Astrocyte (in vitro differentiated cells and primary cell): ENCODE data around the gene MPRIP. TPM values are rescaled to one million over a fixed set of nuclear protein-coding genes. Genes with fewer than 3 reads are reported as not detected.

Source experiments
- DNase-seq: peaks from one replicate; pipeline ENCODE4 v3.0.0-alpha.2; 2010; ENCODE audit warnings: low read depth
- FAIRE-seq: peaks from 2 replicates; lab custom pipeline; 2011; peaks lifted over from hg19 to GRCh38; lab: Jason Lieb, UNC
- H2AFZ ChIP-seq: 2 replicates; pipeline ENCODE4 v1.6.0; 2012; ENCODE audit warnings: low read depth, low read length, inconsistent platforms
- H3K27ac ChIP-seq: 2 replicates; pipeline ENCODE4 v1.5.1; 2011; ENCODE audit warnings: low read depth, low read length, inconsistent platforms
- H3K27me3 ChIP-seq: 2 replicates; pipeline ENCODE4 v1.6.0; 2011; ENCODE audit warnings: low read length, inconsistent platforms; ENCODE audit not compliant: insufficient read depth
- H3K36me3 ChIP-seq: 2 replicates; pipeline ENCODE4 v1.5.1; 2011; ENCODE audit warnings: low read length, inconsistent platforms; ENCODE audit not compliant: insufficient read depth
- H3K4me1 ChIP-seq: 2 replicates; pipeline ENCODE4 v1.5.1; 2011; ENCODE audit warnings: low read length, inconsistent platforms; ENCODE audit not compliant: insufficient read depth
- H3K4me2 ChIP-seq: 2 replicates; pipeline ENCODE4 v1.6.0; 2012; ENCODE audit warnings: low read length, inconsistent platforms
- H3K4me3 ChIP-seq: 2 replicates; pipeline ENCODE4 v1.5.1; 2011; ENCODE audit warnings: low read depth, mild to moderate bottlenecking, low read length, inconsistent platforms; ENCODE audit not compliant: insufficient read depth
- H3K79me2 ChIP-seq: 2 replicates; pipeline ENCODE4 v1.6.0; 2012; ENCODE audit warnings: mild to moderate bottlenecking, low read length, inconsistent platforms; ENCODE audit not compliant: insufficient read depth
- H3K9ac ChIP-seq: 2 replicates; pipeline ENCODE4 v1.6.0; 2012; ENCODE audit warnings: mild to moderate bottlenecking, low read length, inconsistent platforms
- H3K9me3 ChIP-seq: 2 replicates; pipeline ENCODE4 v1.5.1; 2012; ENCODE audit warnings: low read depth, mild to moderate bottlenecking, low read length, inconsistent platforms; ENCODE audit not compliant: insufficient read depth
- H4K20me1 ChIP-seq: 2 replicates; pipeline ENCODE4 v1.6.0; 2012; ENCODE audit warnings: low read length, inconsistent platforms; ENCODE audit not compliant: insufficient read depth
- H3K27ac Mint-ChIP-seq: one replicate; pipeline ENCODE4 v1.8.0; 2021; ENCODE audit warnings: mild to moderate bottlenecking, mixed read lengths; ENCODE audit not compliant: unreplicated experiment
- H3K27me3 Mint-ChIP-seq: one replicate; pipeline ENCODE4 v1.8.0; 2021; ENCODE audit warnings: low read depth, mixed read lengths; ENCODE audit not compliant: unreplicated experiment
- H3K36me3 Mint-ChIP-seq: one replicate; pipeline ENCODE4 v1.8.0; 2021; ENCODE audit warnings: low read depth, mixed read lengths; ENCODE audit not compliant: unreplicated experiment
- H3K4me1 Mint-ChIP-seq: one replicate; pipeline ENCODE4 v1.8.0; 2021; ENCODE audit warnings: low read depth, mixed read lengths; ENCODE audit not compliant: unreplicated experiment
- H3K4me3 Mint-ChIP-seq: one replicate; pipeline ENCODE4 v1.8.0; 2021; ENCODE audit warnings: mild to moderate bottlenecking, moderate library complexity, mixed read lengths; ENCODE audit not compliant: unreplicated experiment
- H3K9me3 Mint-ChIP-seq: one replicate; pipeline ENCODE4 v1.8.0; 2021; ENCODE audit warnings: mild to moderate bottlenecking, mixed read lengths; ENCODE audit not compliant: unreplicated experiment
- CTCF ChIP-seq: IDR thresholded peaks from 2 replicates; pipeline ENCODE4 v1.5.1; 2011; ENCODE audit warnings: low read depth, mild to moderate bottlenecking, inconsistent platforms, low read length, moderate library complexity; ENCODE audit not compliant: insufficient read depth
- EZH2 ChIP-seq: IDR thresholded peaks from 2 replicates; pipeline ENCODE4 v1.6.1; 2012; ENCODE audit warnings: mild to moderate bottlenecking, low read length, inconsistent platforms; ENCODE audit not compliant: insufficient read depth
- total RNA-seq: library from RNA; stranded (reverse); gene quantifications from 2 replicates; pipeline ENCODE4 v1.2.1, GENCODE V29; 2021

MPRIP gene
- total RNA-seq, 1 donor from 2014 or later: 176 TPM

DNA sequence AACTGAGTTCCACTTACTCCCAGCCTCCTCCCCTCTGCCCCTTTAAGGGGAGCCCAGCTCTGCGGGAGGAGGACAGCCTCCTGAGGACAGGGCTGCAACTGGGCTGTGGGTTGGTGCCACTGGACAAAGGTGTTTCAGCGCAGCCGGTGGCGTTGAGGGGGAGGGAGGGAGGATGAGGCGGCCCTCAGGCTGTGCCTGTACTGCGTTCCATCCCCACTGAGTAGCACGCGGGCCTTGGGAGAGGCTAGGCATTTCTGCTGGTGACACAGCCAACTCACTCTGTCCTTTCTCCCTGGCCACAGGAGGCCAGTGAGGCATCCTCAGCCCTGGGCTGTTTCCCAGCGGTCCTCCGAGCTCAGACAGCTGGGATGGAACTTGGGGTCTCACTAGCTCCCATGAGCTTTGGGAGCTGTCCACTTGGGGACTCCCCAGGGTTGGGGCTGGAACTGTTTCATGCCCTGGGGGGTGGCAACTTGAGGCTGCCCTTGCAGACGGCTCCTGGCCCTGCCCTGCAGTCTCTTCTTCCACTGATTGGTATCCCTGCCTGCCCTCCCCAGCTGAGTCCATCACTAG is 70.5 kb downstream of the MPRIP start:
- TF ChIP-seq CTCF (no peak), EZH2 (no peak)
- no peak overlapping the region for H2AFZ ChIP-seq
- H3K9me3 ChIP-seq: no peaks in the 10 kb centered on the region
- H4K20me1 ChIP-seq: peaks cover 97% of the 10 kb centered on the region
- H3K27me3 ChIP-seq: no peaks in the 10 kb centered on the region
- FAIRE-seq (no peak), DNase-seq (no peak)
- H3K36me3 ChIP-seq: no peaks in the 10 kb centered on the region
- H3K4me1 Mint-ChIP-seq: peaks cover 32% of the 10 kb centered on the region
- H3K4me2 ChIP-seq: no peak overlapping the region
- H3K27ac Mint-ChIP-seq: no peak overlapping the region
- peaks cover 4% of the 10 kb centered on the region for H3K4me1 ChIP-seq
- H3K79me2 ChIP-seq: peaks cover 100% of the 10 kb centered on the region
- no peak overlapping the region for H3K9ac ChIP-seq
- no peak overlapping the region for H3K4me3 Mint-ChIP-seq
- H3K9me3 Mint-ChIP-seq: no peaks in the 10 kb centered on the region
- H3K4me3 ChIP-seq: no peak overlapping the region
- no peak overlapping the region for H3K27ac ChIP-seq
- H3K36me3 Mint-ChIP-seq: peaks cover 3% of the 10 kb centered on the region
- H3K27me3 Mint-ChIP-seq: no peaks in the 10 kb centered on the region

- peaks cover 97% of the 10 kb centered on the region for H4K20me1 ChIP-seq
- Mint-ChIP-seq H3K27ac (no peak overlapping the region), H3K4me1 (peaks cover 22% of the 10 kb centered on the region), H3K4me3 (no peak overlapping the region), H3K27me3 (no peaks in the 10 kb centered on the region), H3K36me3 (peaks cover 3% of the 10 kb centered on the region), H3K9me3 (no peaks in the 10 kb centered on the region)
- no peaks in the 10 kb centered on the region for H3K36me3 ChIP-seq
- H3K27ac ChIP-seq: no peak overlapping the region
- peaks cover 100% of the 10 kb centered on the region for H3K79me2 ChIP-seq
- H3K4me3 ChIP-seq: no peak overlapping the region
- no peaks in the 10 kb centered on the region for H3K27me3 ChIP-seq
- peak overlapping the region; percentile 17 for H3K4me2 ChIP-seq
- DNase-seq (peak; percentile 18), FAIRE-seq (no peak)
- no peak overlapping the region for H3K9ac ChIP-seq
- H3K9me3 ChIP-seq: no peaks in the 10 kb centered on the region
- H3K4me1 ChIP-seq: peaks cover 23% of the 10 kb centered on the region
- no peak overlapping the region for H2AFZ ChIP-seq
- no peak for TF ChIP-seq EZH2
- no peak for TF ChIP-seq CTCF
These were observed 72.5 kb downstream of the MPRIP start for GRCh38 chr17:17114592-17115225.

DNA sequence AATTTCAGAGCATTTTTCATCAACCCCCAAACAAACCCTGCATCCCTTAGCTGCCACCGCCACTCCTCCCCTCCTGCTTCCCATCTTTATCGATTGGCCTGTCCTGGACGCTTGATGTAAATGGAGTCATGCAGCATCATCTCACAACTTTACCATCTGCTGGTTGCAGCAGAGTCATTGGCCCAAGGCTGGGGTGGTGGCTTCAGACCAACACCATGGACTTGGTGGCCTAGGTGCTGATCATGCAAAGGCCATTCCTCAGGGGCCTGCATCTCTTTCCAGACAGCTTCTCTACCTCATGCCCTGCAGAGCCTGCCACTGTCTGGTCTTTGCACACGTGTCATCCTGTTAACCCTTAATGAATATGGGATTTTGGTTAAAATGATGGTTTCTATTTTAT is 73.4 kb downstream of the MPRIP start:
- Histone ChIP-seq H3K4me3 (no peak overlapping the region), H3K9ac (no peak overlapping the region), H3K27me3 (no peaks in the 10 kb centered on the region), H3K79me2 (peaks cover 100% of the 10 kb centered on the region), H3K27ac (no peak overlapping the region), H3K36me3 (no peaks in the 10 kb centered on the region), H3K4me2 (no peak overlapping the region), H3K4me1 (peaks cover 23% of the 10 kb centered on the region), H2AFZ (no peak overlapping the region), H3K9me3 (no peaks in the 10 kb centered on the region), H4K20me1 (peaks cover 97% of the 10 kb centered on the region)
- Mint-ChIP-seq H3K27ac (no peak overlapping the region), H3K4me1 (peaks cover 22% of the 10 kb centered on the region), H3K9me3 (no peaks in the 10 kb centered on the region), H3K36me3 (no peaks in the 10 kb centered on the region), H3K27me3 (no peaks in the 10 kb centered on the region), H3K4me3 (no peak overlapping the region)
- no peak for FAIRE-seq
- DNase-seq: no peak
- TF ChIP-seq CTCF: no peak
- TF ChIP-seq EZH2: no peak
